Amniotic stem cell (primary cell): ENCODE results near the gene HS1BP3.

ENCODE experiments used
- DNase-seq: peaks from one replicate; lab custom pipeline; 2025; lab: John Stamatoyannopoulos, UW

The HS1BP3 gene

GRCh38 chr2:20570249-20570648, 80.6 kb downstream of the HS1BP3 start:
- DNase-seq = no peak

- no peak for DNase-seq
Measured at GRCh38 chr2:20569464-20570223, 81.3 kb downstream of the HS1BP3 start.

DNA sequence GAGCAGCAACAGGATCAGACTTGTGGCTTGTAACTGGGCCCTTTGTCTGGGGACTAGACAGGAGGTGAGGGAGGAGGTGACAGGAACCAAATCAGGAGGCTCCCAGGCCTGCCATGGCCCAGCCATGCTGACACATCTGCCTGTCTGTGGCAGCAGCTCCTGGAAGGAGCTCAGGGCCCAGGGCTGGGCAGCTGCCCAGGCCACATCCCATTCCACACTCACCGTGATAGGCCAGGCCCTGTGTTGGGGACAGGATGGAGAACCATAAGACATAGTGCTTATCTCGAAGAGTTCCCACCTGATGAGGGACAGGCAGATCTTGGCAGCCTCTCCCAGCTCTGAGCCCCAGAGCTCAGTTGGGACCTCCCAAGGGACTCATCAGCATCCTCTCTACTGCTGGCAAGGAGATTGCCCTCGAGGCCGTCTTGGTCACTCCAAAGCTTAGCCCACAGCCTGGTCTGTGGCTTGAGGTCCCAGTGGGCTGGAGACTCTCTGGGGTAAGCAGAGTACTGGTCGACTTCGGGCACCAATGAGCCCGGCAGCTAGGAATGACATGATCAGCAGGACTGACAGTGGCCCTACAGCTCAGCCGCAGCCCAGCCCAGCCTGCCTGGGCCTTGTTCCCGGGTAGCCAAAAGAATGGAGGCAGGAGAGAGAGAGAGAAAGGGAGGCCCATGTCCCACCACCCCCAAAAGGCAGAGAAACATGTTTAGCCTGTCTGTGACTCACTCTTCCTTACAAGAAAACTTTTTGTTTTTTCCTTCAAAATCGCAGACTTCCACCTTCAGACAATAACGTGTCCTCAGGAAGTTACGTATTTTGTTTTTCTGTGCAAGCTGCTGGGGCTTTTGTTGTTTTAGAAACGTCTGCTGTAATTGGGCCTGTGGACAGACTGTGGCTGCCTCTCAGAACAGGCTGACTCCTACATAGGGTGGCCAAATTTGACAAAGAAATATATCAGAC, 82.1 kb downstream of the HS1BP3 start:
- no peak for DNase-seq

DNA sequence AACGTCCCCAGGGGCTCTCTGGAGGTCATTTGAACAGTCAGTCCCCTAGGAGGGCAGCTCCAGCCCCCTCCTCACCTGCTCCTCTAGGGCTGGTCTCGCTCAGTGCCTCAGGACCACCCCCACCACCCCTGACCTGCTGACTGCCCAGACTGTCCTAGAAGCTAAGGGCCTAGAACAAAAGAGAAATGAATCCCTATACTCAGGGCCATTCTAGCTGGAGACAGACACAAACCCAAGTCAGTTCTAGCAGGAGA, 83.0 kb downstream of the HS1BP3 start:
- DNase-seq = no peak
